IPS DF 19.7 (cell line): ENCODE measurements around the gene PSAP.
"Not testable (repeated sequence)": the region's sequence is repeated elsewhere in the genome, so short reads cannot be mapped to it uniquely, and the experiment has no call there.

Source experiments
- DNase-seq: peaks from one replicate; pipeline ENCODE4 v3.0.0-alpha.2; 2013; ENCODE audit warnings: low read depth, low spot score

The PSAP gene

DNA sequence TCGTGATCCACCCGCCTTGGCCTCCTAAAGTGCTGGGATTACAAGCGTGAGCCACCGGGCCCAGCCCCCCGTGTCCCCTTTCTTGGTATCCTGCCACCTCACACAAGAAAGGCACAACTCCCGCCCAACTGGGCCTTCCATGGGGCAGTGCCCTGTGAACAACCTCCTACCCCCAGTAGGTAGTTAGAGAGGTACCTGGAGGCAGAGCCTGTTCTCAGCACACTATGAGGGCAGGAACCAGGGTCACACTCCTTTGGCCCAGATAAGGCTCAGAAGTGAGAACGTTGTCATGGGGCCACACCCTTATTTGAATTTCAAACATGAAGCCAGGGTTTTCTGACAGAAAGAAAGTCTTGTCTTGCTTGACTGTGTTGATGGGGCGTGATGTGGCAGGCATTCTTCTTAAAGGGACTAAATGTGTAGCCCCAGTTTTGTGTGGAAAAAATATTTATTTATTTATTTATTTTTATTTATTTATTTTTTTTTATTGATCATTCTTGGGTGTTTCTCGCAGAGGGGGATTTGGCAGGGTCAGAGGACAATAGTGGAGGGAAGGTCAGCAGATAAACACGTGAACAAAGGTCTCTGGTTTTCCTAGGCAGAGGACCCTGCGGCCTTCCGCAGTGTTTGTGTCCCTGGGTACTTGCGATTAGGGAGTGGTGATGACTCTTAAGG, 23.8 kb upstream of the PSAP start:
- not testable (repeated sequence) for DNase-seq

DNA sequence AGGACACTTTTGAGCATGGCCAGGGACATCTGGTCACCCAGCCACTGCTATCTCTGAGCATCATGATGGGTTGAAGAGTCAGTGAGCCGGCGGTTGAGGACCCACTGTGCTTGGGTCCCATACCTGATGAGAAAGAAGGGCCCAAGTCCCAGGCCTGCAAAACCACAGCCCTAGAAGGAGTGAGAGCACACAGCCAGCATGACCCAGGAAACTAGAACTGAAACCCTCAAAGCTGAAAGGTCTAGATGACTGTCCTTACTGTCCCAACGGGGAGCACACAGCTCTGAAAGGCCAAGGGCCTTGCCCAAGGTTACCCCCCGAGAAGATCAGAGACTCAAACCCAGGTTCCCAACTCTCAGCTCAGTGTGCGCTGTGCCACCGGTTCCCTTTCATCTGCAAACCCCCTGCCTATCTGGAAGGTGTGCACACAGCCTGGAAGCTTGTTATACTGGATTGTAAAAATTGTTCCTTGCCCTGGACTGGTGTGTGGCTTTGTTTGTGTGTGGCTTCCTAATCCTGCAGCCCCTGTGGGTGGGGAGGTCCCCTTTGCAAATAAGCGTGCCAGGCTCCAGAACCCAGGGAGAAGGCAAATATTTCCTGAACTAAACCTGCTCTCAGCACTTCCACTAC, 22.6 kb upstream of the PSAP start:
- no peak for DNase-seq

DNA sequence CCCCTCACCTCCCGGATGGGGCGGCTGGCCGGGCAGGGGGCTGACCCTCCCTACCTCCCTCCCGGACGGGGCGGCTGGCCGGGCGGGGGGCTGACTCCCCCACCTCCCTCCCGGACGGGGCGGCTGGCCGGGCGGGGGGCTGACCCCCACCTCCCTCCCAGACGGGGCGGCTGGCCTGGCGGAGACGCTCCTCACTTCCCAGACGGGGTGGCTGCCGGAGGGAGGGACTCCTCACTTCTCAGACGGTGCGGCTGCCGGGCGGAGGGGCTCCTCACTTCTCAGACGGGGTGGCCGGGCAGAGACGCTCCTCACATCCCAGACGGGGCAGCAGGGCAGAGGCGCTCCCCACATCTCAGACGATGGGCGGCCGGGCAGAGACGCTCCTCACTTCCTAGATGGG, 18.6 kb upstream of the PSAP start:
- DNase-seq = not testable (repeated sequence)

DNA sequence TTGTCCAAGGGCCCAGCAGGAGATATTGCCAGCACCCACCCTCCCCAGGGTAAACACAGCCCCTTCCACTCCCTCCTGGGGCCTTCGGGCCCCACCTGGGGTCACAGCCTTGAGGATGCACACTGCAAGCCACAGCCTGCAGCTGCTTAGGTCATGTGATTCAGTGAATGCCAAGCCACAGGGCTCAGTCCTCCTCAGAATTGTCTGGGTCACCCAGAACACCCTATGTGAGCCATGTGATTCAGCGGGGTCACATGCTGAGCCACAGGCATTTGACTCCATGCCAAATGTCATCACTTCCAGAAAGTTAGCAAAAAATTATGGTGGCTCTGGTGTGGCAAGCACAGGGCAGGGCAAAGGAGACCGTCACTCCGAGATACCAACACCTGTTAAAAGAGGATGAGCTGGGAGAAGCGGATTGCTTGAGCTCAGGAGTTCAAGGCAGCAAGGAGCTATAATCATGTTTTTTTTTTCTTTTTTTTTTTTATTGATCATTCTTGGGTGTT, 17.2 kb upstream of the PSAP start:
- no peak for DNase-seq

DNA sequence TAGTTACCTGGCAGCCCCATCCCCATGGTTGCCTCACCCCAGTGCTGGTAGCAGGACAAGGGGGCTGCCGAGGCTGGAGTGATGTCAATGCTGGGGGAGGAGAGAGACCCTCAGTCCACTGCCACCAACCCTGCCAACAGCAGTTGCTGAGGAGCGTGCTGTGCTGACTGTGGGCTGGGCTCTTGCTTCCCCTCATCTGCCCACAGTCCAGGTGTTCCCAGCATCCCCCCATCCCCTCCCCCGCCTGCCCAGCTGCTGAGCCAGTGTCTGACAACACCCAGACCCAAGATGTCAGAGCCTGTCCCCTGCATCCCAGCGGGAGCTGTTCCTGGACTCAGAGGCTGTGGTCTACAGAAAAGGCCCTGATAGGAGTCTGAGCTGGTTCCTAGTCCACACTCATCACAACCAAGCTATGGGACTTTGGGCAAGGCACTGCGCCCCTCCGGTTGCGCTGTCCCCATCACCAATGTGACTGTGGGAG, 14.6 kb upstream of the PSAP start:
- DNase-seq = no peak

DNA sequence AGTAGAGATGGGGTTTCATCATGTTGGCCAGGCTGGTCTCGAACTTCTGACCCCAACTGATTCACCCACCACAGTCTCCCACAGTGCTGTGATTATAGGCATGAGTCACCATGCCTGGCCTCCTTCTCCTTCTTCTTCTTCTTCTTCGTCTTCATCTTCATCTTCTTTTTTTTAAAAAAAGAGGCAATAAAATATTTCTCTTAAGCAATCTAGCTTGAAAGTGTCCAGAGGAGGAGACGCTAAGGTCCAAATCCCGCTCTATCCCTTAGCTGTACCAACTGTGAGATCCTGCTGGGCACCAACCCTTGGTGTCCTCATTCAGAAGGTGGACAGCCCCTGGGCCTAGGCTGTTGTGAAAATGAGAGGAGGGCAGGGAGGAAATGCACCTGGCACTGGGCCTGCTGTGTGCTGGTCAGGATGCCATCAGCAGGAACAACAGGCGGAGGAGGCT, 13.9 kb upstream of the PSAP start:
- DNase-seq = no peak

DNA sequence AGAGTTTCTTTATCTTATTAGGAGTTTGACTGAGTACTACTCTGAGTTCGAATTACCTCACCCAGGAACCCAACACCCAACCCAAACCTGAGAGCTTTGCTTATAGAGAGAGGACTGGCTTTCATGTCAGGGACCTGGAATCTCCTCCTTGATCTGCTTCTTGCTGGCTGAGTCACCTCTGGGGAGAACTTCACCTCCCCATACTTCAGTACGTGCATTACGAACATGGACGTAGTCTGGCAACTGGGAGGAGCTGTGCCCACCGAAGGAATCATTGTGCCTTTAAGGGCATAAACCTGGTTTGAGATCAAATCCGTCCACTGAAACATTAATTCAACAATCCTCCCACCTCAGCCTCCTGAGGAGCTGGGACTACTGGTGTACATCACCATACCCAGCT, 12.2 kb upstream of the PSAP start:
- no peak for DNase-seq

DNA sequence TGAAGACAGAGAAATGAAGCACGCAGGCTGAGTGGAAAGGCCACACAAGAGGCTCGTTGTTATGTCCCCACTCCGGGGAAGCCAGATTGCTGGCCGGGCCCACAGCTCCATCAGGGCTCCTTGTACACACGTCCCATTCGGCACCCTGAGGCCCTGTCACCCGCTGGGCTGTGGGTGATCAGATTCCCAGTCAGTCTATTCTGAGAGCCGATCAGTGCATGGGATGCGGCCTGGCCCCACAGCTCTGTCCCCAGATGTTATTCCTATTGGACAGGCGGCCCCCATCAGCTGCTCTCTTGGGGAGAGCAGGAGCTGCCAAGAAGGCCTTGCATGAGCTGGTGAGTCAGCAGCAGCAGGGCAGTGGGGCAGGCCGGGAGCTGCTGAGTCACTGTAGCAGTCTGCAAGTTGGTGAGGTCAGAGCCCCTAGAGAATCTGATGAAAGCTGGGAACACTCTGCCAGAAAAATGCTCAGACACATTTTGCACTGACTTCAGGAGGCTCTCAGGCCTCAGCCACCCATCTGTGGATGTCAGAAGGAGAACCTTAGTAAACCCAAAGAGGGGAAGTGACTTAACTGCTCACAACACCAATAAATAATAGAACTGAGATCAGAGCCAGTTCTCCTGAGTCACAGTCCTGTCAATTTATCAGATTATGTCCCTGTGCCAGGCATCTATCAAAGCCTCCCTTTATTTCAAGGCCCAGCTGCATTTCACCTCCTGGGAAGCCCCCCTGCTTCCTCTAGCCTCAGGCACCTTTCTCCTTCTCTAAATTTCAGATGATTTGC, 9.4 kb upstream of the PSAP start:
- DNase-seq = peak; percentile 63

DNA sequence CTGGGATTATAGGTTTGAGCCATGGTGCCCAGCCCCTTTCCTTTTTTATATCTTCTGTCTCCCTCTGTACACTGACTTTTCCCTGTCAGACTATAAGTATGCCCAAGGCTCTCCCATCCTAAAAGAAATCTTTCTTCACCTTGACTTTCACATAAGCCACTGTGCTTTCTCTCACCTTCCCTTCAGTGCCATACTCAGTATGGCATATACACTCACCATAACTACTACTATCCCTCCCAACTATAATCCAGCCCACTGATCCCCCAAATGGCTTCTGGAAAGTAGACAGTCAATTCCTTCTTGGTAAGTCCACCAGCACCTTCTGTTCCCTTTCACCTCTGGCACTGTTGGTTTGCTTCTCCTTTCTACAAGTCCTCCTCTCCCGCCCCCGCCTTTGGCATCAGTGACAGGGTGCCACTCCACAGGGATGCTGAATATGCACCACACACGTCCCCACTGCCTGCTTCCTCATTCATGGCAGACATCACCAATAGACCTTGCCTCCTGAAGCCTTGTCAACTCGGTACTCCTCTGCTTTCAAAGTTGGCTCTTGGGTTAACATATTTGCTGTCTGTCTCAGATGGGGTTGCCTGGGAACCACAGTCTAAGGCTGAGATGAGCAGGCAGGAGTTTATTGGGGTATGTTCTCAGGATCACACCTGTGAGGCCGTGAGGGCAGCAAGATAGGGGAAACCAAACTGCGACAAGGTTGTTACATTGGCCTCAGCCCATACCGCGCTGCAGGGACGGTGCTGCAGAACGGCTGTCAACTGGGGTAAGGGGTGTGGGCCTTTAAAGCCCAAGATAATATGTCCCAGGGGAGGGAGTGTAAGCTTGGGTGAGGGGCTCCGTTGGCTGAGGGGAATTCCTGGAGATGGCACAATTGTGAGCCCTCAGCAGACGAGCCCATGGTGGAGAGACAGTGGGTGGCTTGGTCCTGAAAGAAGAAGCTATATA, 7.2 kb upstream of the PSAP start:
- no peak for DNase-seq

DNA sequence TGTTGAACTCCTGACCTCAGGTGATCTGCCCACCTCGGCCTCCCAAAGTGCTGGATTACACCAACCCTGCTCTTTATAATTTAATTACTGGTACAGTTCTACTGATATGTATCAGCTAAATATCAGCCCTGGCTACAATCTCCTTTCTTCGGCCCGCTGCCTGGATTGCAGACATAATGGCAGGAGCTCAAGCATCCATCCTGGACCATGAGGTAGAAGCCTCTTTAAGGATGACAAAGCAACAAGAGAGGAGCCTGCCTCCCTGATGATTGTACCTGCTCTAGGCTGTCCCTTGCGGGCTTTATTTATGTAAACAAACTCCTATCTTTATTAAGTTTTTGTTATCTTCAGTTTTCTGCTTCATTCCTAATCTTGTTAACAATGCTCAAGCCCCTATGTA, 5.6 kb upstream of the PSAP start:
- DNase-seq = no peak

DNA sequence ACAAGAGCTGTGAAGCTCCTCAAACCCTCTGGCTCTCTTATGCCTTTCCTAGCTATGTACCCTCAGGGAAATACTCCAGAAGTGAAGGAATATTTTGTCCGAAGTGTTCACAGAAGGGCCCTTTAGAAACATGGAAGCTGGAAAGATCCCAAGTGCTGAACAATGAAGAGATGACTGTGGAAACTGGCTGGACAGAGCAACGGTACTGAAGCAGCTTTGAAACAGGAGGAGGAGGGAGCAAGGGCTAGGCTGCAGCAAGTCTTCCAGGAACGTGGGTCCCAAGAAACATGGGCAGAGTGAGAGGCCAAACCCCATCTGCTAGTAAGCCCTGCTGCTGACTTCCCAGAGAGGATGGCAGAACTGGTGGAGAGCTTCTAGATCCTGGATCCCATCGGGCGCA, 3.0 kb upstream of the PSAP start:
- no peak for DNase-seq

DNA sequence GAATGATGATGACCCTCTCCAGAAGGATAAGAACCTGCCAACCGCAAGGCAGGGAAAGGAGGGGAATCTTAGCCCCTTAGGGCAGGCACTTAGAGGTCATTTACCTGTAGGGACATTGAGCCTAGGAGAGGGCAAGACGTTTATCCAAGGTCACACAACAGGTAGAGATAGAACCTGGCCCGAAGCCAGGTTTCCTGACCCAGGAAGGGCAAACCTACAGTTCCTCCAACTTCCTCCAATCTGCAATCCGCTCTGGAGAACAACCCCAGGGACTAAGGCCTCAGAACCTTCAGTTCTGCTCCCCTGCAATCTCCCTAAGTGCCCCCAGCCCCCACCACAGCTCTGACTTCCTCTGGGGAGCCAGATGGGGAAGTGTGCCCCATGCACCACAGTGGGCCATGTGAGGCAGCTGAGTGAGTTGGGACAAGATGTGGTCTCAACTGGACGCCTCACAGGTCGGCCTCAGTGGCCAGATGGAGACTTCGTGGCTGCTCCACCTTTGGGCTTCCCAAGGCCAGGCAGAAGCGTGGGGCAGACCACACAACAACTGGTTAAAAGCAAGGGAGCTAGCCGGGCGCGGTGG, 1.4 kb upstream of the PSAP start:
- no peak for DNase-seq

DNA sequence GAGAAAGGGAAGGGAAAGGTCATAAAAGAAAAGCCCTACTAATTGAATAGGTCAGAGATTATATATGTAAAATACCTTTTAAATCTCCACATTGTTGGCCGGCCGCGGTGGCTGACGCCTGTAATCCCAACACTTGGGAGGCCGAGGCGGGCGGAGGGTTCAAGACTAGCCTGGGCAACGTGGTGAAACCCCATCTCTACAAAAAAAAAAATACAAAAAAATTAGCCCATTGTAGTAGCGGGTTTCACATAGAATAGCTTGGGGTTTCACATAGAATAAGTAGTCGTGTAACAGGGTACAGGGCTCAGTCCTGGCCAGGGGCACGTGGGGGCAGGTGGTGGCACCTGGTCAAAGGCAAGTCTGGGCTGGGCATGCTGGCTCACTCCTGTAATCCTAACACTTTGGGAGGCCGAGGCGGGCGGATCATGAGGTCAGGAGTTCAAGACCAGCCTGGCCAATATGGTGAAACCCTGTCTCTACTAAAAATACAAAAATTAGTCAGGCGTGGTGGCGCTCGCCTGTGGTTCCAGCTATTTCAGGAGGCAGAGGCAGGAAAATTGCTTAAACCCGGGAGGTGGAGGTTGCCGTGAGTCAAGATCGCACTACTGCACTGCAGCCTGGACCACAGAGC, 529 bp upstream of the PSAP start:
- not testable (repeated sequence) for DNase-seq

DNA sequence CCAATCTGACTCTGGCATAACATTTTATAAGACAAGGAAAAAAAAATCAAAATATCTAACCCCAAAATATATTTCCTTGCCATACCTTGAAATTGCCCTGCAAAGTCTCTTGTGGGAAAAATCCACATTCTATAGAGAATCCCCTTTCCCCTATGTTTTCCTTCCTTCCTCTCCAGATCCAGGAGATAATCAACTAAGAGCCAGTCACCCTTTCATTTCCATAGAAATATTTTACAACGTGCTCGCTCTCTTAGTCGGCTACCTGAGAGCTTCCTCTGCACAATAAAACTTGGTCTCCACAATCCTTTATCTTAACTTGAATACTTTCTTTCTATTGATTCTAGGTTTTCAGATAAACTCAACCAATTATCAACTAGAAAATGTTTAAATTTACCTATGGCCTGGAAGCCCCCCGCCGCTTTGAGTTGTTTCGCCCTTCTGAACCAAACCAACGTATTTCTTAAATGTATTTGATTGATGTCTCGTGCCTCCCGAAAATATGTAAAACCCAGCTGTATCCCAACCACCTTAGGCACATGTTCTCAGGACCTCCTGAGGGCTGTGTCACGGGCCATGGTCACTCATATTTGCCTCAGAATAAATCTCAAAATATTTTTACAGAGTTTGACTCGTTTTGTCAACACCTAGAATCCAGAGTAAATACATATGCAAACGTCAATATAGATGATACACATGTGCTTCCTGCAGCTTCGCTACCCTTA, 869 bp downstream of the PSAP start:
- DNase-seq = no peak

DNA sequence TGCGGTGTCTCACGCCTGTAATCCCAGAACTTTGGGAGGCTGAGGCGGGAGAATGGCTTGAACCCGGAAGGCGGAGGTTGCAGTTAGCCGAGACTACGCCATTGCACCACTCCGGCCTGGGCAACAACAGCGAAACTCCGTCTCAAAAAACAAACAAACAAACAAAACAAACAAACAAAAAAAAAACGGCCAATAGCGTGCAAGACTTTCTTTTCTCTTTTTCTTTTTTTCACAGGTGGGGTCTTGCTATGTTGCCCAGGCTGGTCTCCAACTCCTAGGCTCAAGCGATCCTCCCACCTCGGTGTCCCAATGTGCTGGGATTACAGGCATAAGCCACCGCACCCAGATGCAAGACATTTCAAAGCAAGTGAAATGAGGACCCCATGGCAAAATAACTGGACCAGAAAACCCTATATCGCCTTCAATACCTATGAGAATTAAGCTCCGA, 1.6 kb downstream of the PSAP start:
- DNase-seq = no peak

DNA sequence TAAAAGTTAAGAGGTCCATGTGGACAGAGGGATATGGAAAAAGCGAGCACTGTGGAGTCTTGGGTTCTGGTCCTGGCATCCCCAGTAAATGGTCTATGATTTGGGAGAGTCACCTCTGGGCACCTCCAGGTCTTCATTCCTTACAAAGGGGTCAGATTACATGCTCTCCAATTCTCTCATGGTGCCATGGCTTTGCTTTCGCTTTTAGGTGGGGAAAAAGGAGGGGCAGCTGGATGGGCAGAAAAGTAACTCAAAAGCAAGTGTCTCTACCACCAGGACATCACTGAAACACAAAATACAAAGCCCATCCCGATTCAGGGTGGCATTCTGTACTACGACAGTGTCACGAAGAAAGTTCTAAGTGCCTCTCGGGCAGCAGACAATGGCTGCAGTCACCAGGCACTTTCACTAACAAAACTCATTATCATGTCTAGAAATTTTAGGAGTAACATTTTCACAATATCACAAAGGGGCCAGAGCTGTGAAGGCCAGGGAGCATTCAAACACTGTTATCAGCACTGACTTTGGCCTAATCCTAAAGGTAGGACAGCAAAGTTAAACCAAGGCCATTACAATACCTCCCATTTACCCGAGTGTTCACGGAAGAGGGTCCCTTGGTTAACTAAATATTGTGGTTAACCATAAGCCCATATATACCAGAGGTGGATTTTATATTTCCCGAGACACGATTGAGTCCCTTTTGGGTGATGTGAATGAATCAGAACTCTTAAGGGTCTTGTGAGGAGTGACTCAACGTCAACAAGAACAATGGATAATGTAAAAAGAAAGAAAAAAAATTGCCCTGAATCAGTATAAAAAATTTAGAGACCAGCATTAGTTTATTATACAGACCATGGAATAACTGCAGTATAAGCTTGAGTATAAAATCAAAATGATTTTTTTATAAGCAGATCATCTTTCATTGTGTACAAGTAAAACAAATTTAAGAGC, 2.5 kb downstream of the PSAP start:
- no peak for DNase-seq

DNA sequence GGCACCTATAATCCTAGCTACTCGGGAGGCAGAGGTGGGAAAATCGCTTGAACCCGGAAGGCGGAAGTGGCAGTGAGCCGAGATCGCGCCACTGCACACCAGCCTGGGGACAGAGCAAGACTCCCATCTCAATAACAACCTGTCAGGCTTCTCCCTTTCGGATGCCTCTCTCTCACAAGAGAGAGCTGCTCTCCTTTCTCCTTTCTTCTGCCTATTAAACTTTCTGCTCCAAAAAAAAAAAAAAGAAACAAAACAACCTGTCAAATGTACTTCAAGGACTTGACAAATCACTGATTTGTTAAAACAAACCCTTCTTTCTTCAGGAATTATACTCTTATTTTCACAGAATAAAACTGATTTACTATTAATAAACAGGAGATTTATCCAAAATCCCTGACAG, 3.6 kb downstream of the PSAP start:
- DNase-seq = no peak

DNA sequence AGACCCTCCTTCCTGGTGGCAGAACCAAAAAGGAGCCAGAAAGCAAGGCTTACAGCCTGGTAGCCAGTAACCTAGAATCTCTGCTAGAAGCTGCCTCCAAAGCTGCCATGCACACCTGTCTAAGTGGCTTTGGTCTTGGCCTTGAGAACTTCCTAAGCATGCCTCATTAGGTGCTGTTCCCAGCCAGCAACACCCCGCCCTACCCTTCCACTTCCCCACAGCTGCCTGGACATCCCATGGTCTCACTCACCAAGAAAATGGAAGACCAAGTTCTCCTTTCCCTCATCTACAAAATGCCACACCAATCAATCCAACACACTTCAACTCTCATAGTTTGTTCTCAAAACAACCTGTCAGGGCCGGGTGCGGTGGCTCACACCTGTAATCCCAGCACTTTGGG, 4.2 kb downstream of the PSAP start:
- DNase-seq = no peak
